GM18870 (cell line): ENCODE data around the gene POLDIP2.

ENCODE experiments used
- ATAC-seq: cut with Tn5 transposase; IDR thresholded peaks from one replicate; pipeline ENCODE4 v1.9.1; 2021; ENCODE audit warnings: moderate library complexity; ENCODE audit not compliant: unreplicated experiment

POLDIP2 gene

GRCh38 chr17:28338056-28338768 lies 19.1 kb downstream of the POLDIP2 start:
- ATAC-seq: no peak

- ATAC-seq: no peak
These were observed 21.1 kb downstream of the POLDIP2 start for GRCh38 chr17:28335959-28336871.

- ATAC-seq: peak; percentile 93
These were observed 21.9 kb downstream of the POLDIP2 start, which contains the start of the genes IFT20 and TNFAIP1 for GRCh38 chr17:28335201-28335958. IFT20 (minus strand) TSS chr17:28335472; CDS start chr17:28331985, 3,487 bp downstream. TNFAIP1 (plus strand) TSS chr17:28335761; CDS start chr17:28339522, 3,761 bp downstream.

- ATAC-seq: no peak
These were observed 22.6 kb downstream of the POLDIP2 start for GRCh38 chr17:28334666-28335200.

- ATAC-seq: no peak
These were observed 23.2 kb downstream of the POLDIP2 start for GRCh38 chr17:28334171-28334570.

- ATAC-seq: no peak
These were observed 24.1 kb downstream of the POLDIP2 start for GRCh38 chr17:28333083-28333746.

- ATAC-seq: no peak
These were observed 25.4 kb downstream of the POLDIP2 start for GRCh38 chr17:28331891-28332420.

- no peak for ATAC-seq
These were observed 26.7 kb downstream of the POLDIP2 start for GRCh38 chr17:28330671-28331070.

GRCh38 chr17:28328325-28328724 lies 29.0 kb downstream of the POLDIP2 start:
- ATAC-seq: no peak

- ATAC-seq: no peak
These were observed 29.6 kb downstream of the POLDIP2 start for GRCh38 chr17:28327709-28328108.

- ATAC-seq: peak; percentile 45
These were observed 30.2 kb downstream of the POLDIP2 start for GRCh38 chr17:28327031-28327607.

GRCh38 chr17:28326114-28326513 lies 31.2 kb downstream of the POLDIP2 start:
- ATAC-seq: no peak

- ATAC-seq: no peak
These were observed 32.1 kb downstream of the POLDIP2 start for GRCh38 chr17:28325211-28325610.

- no peak for ATAC-seq
These were observed 32.5 kb downstream of the POLDIP2 start for GRCh38 chr17:28324781-28325180.

GRCh38 chr17:28324267-28324745 lies 33.0 kb downstream of the POLDIP2 start:
- no peak for ATAC-seq

- ATAC-seq: no peak
These were observed 36.9 kb downstream of the POLDIP2 start for GRCh38 chr17:28320215-28321061.

- ATAC-seq: no peak
These were observed 37.8 kb downstream of the POLDIP2 start for GRCh38 chr17:28319598-28319935.

- ATAC-seq: peak; percentile 94
These were observed 38.3 kb downstream of the POLDIP2 start, which contains the start of gene TMEM97 for GRCh38 chr17:28318759-28319597. TMEM97 (plus strand) TSS chr17:28319200; CDS start chr17:28319240, 40 bp downstream.
